NAMALWA (cell line): ENCODE data around the gene THSD7B.
"Not testable (repeated sequence)": the region's sequence is repeated elsewhere in the genome, so short reads cannot be mapped to it uniquely, and the experiment has no call there.

Source experiments
- DNase-seq: peaks from one replicate; pipeline ENCODE4 v3.0.0-alpha.2; 2015; ENCODE audit warnings: low spot score

Gene THSD7B

GRCh38 chr2:137696916-137697315 is 931.6 kb downstream of the THSD7B start:
- DNase-seq = no peak

DNA sequence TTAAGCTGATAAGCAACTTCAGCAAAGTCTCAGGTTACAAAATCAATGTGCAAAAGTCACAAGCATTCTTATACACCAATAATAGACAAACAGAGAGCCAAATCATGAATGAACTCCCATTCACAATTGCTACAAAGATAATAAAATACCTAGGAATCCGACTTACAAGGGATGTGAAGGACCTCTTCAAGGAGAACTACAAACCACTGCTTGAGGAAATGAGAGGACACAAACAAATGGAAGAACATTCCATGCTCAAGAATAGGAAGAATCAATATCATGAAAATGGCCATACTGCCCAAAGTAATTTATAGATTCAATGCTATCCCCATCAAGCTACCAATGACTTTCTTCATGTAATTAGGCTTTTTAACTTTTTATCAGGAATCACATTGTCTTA is 934.9 kb downstream of the THSD7B start:
- DNase-seq = not testable (repeated sequence)

DNA sequence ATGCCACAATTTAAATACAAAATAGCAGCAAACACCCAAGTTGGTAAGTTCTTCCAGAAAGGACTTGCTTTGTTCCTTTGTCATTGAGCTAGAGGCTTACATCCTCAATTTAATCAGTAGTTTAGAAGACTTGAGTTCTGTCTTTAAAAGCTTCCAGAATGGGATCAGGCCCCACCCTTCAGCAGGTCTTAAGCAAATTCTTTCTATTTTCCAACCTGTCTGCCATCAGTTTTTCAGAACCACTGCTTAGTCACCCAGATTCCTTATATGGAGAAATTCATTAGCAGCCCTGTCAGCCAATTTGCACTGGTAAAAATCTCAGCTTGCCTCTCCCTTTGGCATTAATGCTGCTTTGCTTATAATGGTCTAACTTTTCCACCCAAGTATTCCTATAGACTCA is 935.3 kb downstream of the THSD7B start:
- DNase-seq = no peak

DNA sequence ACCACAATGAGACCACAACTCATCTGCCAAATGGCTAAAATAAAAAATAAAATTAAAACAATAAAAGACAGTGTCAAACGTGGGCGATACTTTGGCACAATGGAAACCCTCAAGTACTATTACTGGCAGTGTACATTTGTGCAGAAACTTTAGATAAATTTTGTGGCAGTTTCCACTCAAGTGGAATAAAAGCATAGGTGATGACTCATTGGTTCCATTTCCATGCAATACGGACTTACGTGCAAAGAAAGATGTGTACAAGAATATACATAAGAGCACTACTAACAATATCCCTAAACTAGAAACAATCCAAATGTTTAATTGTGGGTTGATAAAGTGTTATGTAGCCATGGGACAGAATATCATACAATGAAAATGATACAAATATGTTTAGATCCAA is 940.0 kb downstream of the THSD7B start:
- DNase-seq = no peak

DNA sequence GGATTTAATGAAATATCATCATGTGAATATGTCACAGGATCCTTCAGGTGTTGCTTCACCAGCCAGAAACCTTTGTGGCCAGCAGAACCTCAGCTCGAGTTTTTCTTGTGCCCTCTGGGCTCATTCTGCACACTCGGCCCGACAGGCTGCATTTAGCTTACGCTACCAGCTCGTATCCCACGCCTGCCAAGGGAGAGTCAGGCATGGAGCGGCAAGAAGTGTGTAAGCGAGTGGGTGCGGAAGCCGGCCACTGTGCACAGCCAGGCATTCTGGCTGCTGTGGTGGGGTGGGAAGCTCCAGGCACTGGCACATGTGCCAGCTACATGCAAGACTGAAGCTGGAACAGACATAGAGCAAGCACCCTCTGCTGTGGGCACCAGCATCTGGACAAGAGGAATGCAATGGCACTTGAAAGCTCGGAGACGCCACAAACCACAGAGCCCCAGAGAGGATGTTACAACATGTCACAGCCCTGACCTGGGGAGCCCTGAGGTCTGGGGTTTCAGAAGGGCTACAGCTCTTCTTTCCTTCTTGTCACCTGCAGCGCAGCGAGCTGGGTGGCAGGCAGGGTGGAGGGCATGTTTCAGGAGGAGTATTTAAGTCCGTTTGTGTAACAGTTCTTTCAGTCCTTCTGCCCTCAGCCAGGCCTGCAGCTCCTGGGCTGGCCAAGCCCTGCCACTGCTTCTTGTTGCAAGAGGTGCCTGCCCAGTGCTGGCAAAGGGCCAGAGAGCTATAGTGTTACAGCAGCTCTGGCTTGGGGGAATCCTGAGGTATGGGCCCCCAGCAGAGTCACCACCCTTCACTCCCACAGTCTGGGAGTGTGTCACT is 941.7 kb downstream of the THSD7B start:
- no peak for DNase-seq

DNA sequence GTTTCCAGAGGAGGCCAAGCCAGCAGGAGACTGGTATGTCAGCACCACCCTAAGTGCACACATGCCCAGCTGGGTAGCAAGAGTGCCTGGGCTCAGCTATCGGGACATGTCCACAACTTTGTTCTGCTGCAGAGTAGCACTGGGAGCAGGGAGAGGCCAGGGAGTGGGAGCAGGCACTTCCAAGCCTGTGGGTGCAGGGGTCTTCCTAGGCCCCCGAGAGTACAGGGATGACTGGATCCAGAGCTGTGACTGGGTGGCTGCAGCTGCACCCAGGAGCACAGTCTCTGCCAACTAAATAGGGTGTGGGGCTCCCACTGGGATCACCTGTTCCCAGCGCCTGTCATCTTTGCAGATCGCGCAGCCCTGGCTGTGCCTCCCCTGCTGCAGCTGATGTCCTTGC is 943.0 kb downstream of the THSD7B start:
- DNase-seq = no peak

GRCh38 chr2:137715731-137716191 is 950.4 kb downstream of the THSD7B start:
- DNase-seq = no peak

DNA sequence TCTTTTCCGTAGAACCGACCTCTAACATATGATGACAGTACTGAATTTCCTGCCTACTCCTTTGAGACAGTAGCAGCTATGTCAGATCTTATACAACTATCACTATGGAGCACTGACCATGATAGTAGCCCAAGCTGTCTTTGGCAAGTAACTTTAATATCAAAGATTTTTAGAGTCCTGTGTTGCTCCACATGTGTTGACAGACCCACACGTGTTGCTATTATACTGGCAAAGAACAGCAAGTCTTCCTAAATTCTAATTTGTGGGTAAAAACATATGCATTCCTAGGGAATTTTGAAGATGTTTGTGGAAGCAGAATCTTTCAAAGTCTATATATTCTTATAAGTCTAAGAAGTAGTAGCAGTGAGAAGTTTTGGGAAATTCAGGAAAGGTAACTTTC is 953.4 kb downstream of the THSD7B start:
- DNase-seq = no peak

DNA sequence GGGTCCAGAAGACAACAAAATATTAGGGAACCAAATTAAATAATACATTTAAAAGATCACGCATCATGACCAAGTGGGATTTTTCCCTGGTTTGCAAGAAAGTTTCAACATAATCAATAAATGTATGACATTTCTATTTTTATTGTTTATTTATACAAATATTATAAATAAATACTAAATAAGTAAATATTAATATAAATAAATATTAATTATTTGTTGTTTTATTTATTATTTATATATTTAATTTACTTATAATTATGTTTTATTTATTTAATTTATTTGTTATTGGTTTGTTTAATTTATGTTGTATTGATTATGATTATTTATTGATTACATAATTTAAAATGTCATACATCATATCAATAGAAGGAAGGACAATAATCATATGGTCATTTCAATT is 956.4 kb downstream of the THSD7B start:
- no peak for DNase-seq

DNA sequence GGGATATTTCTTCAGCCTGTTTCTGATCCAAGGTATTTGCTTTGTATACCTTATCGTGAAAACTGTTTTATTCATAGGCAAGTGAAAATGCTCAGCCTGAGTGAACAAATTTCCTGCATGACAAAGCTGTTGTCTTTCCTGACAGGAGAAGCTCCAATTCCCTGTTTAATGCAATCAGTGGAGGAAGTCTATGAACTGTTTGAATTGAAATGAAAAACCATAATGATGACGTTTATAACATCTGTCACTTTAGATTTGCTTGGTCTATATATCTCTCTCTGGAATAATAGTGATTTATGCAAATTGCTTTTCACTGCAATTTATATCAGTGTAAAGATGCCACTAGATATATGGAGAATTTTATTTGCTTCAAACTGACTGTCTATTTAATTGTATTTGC is 959.6 kb downstream of the THSD7B start:
- DNase-seq = no peak
